Astrocyte of the cerebellum (primary cell): ENCODE measurements around the gene AHDC1.

Source experiments
- DNase-seq: peaks from one replicate; pipeline ENCODE4 v3.0.0-alpha.2; 2011; ENCODE audit warnings: low read depth
- H3K4me3 ChIP-seq: 2 replicates; pipeline ENCODE4 v1.5.1; 2011; ENCODE audit warnings: mild to moderate bottlenecking, low read depth, low read length, moderate library complexity
- CTCF ChIP-seq: IDR thresholded peaks from 2 replicates; pipeline ENCODE4 v1.5.1; 2012; ENCODE audit warnings: low read length, low read depth, moderate library complexity, mild to moderate bottlenecking; ENCODE audit errors: missing control alignments
- in situ Hi-C: cut with HindIII; loops from 2 replicates; pipeline ENCODE4 v1.10.0; 2017; ENCODE audit warnings: low sequenced_read_pairs

AHDC1 gene

GRCh38 chr1:27611450-27611849 is 7.5 kb upstream of the AHDC1 start:
- in situ Hi-C loops: no loop called here
- TF ChIP-seq CTCF: no peak
- no peak for DNase-seq
- no peak overlapping the region for H3K4me3 ChIP-seq

GRCh38 chr1:27609618-27610240 is 5.8 kb upstream of the AHDC1 start:
- in situ Hi-C loops: loop anchor here (10.0 kb wide), 1 partner anchor 55 kb away; no protein-coding TSS in a partner anchor

GRCh38 chr1:27609210-27609555 is 5.2 kb upstream of the AHDC1 start:
- H3K4me3 ChIP-seq: no peak overlapping the region
- TF ChIP-seq CTCF: no peak
- in situ Hi-C loops: loop anchor here (10.0 kb wide), 1 partner anchor 54 kb away; no protein-coding TSS in a partner anchor
- no peak for DNase-seq

More at GRCh38 chr1:27609618-27610240, 5.8 kb upstream of the AHDC1 start:
- no peak for TF ChIP-seq CTCF
- DNase-seq: no peak
- H3K4me3 ChIP-seq: no peak overlapping the region

GRCh38 chr1:27607239-27607804 is 3.4 kb upstream of the AHDC1 start:
- H3K4me3 ChIP-seq: no peak overlapping the region
- DNase-seq: no peak
- in situ Hi-C loops: loop anchor here (10.0 kb wide), 1 partner anchor 53 kb away; no protein-coding TSS in a partner anchor
- TF ChIP-seq CTCF: no peak

GRCh38 chr1:27606708-27607238 is 2.8 kb upstream of the AHDC1 start:
- in situ Hi-C loops: loop anchor here (10.0 kb wide), 1 partner anchor 52 kb away; no protein-coding TSS in a partner anchor
- H3K4me3 ChIP-seq: no peak overlapping the region
- no peak for DNase-seq
- TF ChIP-seq CTCF: no peak

GRCh38 chr1:27605796-27606707 is 2.1 kb upstream of the AHDC1 start:
- in situ Hi-C loops: loop anchor here (10.0 kb wide), 1 partner anchor 51 kb away; no protein-coding TSS in a partner anchor
- peak; percentile 82 for TF ChIP-seq CTCF
- no peak overlapping the region for H3K4me3 ChIP-seq
- peak; percentile 47 for DNase-seq
